GM12891 (cell line): Measurements from ENCODE around the gene STAT3.
"Not testable (repeated sequence)": the region's sequence is repeated elsewhere in the genome, so short reads cannot be mapped to it uniquely, and the experiment has no call there.

Experiments used
- PAX5 ChIP-seq: IDR thresholded peaks from 2 replicates; pipeline ENCODE4 v1.6.1; 2011; ENCODE audit warnings: low read length, moderate library complexity, mild to moderate bottlenecking; ENCODE audit not compliant: insufficient read depth, severe bottlenecking
- POLR2A ChIP-seq: IDR thresholded peaks from 2 replicates; pipeline ENCODE4 v1.6.1; 2011; ENCODE audit warnings: low read depth, low read length, control low read depth
- POLR2AphosphoS5 ChIP-seq: IDR thresholded peaks from 2 replicates; pipeline ENCODE4 v1.6.1; 2011; ENCODE audit warnings: low read depth, low read length, control low read depth

DNA sequence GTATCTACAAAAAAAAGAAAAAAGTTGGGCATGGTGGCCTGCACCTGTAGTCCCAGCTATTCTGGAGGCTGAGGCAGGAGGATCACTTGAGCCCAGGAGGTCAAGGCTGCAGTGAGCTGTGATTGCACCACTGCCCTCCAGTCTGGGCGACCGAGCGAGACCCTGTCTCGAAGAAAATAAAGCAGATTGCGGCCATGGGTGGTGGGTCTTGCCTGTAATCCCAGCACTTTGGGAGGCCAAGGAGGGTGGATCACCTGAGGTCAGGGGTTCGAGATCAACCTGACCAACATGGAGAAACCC lies 83.3 kb downstream of the STAT3 start:
- TF ChIP-seq PAX5, POLR2A, POLR2AphosphoS5: not testable (repeated sequence)
